Activated CD8-positive, alpha-beta T cell treated with anti-CD3 and anti-CD28 coated beads for 36 hours (primary cell): ENCODE data around the gene TSR3. TPM values are rescaled to one million over a fixed set of nuclear protein-coding genes. Genes with fewer than 3 reads are reported as not detected.

Source experiments
- ATAC-seq: fragments of 200-7000 bp; cut with Tn5 transposase; one replicate; pipeline ENCODE4 v1.10.0; 2021; ENCODE audit warnings: mild to moderate bottlenecking, moderate library complexity
- CTCF ChIA-PET: fragments of 350-600 bp; sonication (Branson Sonifier 250); formaldehyde crosslinking; loops from one replicate; lab custom pipeline; 2021; ENCODE audit warnings: antibody characterized with exemption; lab: Charles Lee
- POLR2A ChIA-PET: fragments of 350-600 bp; sonication (Branson Sonifier 250); formaldehyde crosslinking; loops from one replicate; lab custom pipeline; 2021; ENCODE audit warnings: antibody characterized with exemption; lab: Charles Lee
- DNase-seq: peaks from one replicate; pipeline ENCODE4 v3.0.0-alpha.2; 2020
- H3K27ac Mint-ChIP-seq: one replicate; pipeline ENCODE4 v1.8.0; 2021; ENCODE audit warnings: mild to moderate bottlenecking, mixed read lengths
- H3K27me3 Mint-ChIP-seq: one replicate; pipeline ENCODE4 v1.8.0; 2021; ENCODE audit warnings: mixed read lengths
- H3K36me3 Mint-ChIP-seq: one replicate; pipeline ENCODE4 v1.8.0; 2021; ENCODE audit warnings: low read depth, mixed read lengths
- H3K4me1 Mint-ChIP-seq: one replicate; pipeline ENCODE4 v1.8.0; 2021; ENCODE audit warnings: low read depth, mixed read lengths
- H3K4me3 Mint-ChIP-seq: one replicate; pipeline ENCODE4 v1.8.0; 2021; ENCODE audit warnings: mild to moderate bottlenecking, moderate library complexity, mixed read lengths
- H3K9me3 Mint-ChIP-seq: one replicate; pipeline ENCODE4 v1.8.0; 2021; ENCODE audit warnings: mixed read lengths
- intact Hi-C: fragments of 100-400 bp; cut with micrococcal nuclease; formaldehyde crosslinking; loops from one replicate; pipeline ENCODE4 v1.10.0; 2022
- total RNA-seq, 2 experiments: library from RNA; stranded (reverse); gene quantifications; one replicate each; pipeline ENCODE4 v1.2.3, GENCODE V29; 2021
- TF ChIP-seq, protein P1 (sequence below): fragments of 200-600 bp; IDR thresholded peaks from one replicate; pipeline ENCODE4 v1.8.0; 2022; ENCODE audit warnings: antibody characterized with exemption, mild to moderate bottlenecking

Gene TSR3
- total RNA-seq, 2 experiments from 2014 or later = 54.7 to 57.4 TPM

GRCh38 chr16:1322407-1322806, 29.3 kb downstream of the TSR3 start:
- H3K36me3 Mint-ChIP-seq = peaks cover 39% of the 10 kb centered on the region
- POLR2A ChIA-PET = no interaction called here
- TF ChIP-seq, protein P1, sequence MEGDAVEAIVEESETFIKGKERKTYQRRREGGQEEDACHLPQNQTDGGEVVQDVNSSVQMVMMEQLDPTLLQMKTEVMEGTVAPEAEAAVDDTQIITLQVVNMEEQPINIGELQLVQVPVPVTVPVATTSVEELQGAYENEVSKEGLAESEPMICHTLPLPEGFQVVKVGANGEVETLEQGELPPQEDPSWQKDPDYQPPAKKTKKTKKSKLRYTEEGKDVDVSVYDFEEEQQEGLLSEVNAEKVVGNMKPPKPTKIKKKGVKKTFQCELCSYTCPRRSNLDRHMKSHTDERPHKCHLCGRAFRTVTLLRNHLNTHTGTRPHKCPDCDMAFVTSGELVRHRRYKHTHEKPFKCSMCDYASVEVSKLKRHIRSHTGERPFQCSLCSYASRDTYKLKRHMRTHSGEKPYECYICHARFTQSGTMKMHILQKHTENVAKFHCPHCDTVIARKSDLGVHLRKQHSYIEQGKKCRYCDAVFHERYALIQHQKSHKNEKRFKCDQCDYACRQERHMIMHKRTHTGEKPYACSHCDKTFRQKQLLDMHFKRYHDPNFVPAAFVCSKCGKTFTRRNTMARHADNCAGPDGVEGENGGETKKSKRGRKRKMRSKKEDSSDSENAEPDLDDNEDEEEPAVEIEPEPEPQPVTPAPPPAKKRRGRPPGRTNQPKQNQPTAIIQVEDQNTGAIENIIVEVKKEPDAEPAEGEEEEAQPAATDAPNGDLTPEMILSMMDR = no peak
- no peak overlapping the region for H3K27ac Mint-ChIP-seq
- CTCF ChIA-PET = no interaction called here
- H3K4me3 Mint-ChIP-seq = no peak overlapping the region
- no peak for DNase-seq
- no peak for ATAC-seq
- H3K27me3 Mint-ChIP-seq = no peaks in the 10 kb centered on the region
- no peaks in the 10 kb centered on the region for H3K9me3 Mint-ChIP-seq
- no peaks in the 10 kb centered on the region for H3K4me1 Mint-ChIP-seq
- intact Hi-C loops = no loop called here

DNA sequence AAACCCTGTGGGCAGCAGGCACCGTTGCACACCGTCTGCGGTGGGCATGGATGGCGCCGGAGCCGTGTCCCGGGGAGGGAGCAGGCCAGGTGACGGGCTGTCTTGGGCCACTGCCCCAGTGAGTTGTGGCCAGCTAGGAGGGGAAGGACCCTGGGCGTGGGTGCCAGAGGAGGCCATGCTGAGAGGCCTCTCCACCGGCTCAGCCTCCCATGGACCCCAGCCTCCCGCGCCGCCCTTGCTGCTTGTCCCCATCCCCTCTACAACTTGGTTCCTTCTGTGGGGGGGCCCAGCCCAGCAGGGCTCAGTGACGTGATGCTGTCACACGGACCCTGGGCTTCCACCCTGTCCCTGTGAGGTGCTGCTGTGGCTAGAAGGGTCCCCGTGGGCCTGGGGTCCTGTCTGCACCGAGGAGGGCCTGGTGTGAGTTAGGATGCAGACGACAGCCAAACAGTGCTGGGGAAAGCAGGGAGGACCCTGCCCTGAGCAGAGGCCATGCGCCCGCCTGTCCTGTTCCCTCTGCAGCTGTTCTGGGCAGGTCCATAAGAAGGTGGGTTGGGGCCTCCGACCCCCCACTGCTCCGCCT, 30.9 kb downstream of the TSR3 start:
- Mint-ChIP-seq H3K36me3 (peaks cover 51% of the 10 kb centered on the region), H3K27ac (no peak overlapping the region), H3K9me3 (no peaks in the 10 kb centered on the region), H3K27me3 (no peaks in the 10 kb centered on the region), H3K4me3 (no peak overlapping the region), H3K4me1 (no peaks in the 10 kb centered on the region)
- TF ChIP-seq, protein P1 = no peak
- ChIA-PET POLR2A (interaction anchor here (0.6 kb wide), 2 partner anchors 10 to 43 kb away, joined by 3 read pairs; no protein-coding TSS in a partner anchor), CTCF (no interaction called here)
- ATAC-seq (no peak), DNase-seq (no peak)
- intact Hi-C loops = no loop called here

- TF ChIP-seq, protein P1 = no peak
Measured at GRCh38 chr16:1320097-1320496, 31.6 kb downstream of the TSR3 start.

DNA sequence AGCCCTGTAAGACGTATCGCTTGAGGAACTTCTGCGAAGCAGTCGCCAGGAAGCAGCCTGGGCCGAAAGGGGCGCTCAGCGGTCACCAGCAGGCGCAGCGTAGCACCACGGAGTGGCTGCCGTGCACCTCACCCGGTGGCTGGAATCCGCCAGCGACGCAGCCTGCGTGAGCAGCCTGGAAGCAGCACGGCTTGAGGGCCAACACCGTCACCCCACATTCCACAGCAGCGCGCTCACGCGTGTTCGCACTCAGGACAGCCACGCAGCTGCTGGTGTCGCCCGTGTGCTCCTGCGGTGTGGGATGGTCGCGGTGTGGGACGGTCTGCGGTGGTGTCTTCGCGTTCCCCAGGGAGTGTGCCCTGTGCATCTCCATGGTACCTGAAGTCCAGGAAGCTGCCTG, 32.6 kb downstream of the TSR3 start:
- intact Hi-C loops = no loop called here
- DNase-seq (no peak), ATAC-seq (no peak)
- ChIA-PET POLR2A (interaction anchor here (0.7 to 1.5 kb wide), 5 partner anchors 13 to 207 kb away, joined by 3 to 5 read pairs (median 4); no protein-coding TSS in a partner anchor), CTCF (no interaction called here)
- no peaks in the 10 kb centered on the region for H3K9me3 Mint-ChIP-seq
- no peak overlapping the region for H3K27ac Mint-ChIP-seq
- H3K36me3 Mint-ChIP-seq = peaks cover 56% of the 10 kb centered on the region
- H3K4me1 Mint-ChIP-seq = peaks cover 2% of the 10 kb centered on the region
- H3K27me3 Mint-ChIP-seq = no peaks in the 10 kb centered on the region
- TF ChIP-seq, protein P1 = no peak
- no peak overlapping the region for H3K4me3 Mint-ChIP-seq

More at GRCh38 chr16:1320097-1320496, 31.6 kb downstream of the TSR3 start:
- Mint-ChIP-seq H3K4me1 (no peaks in the 10 kb centered on the region), H3K27ac (no peak overlapping the region), H3K36me3 (peaks cover 56% of the 10 kb centered on the region), H3K9me3 (no peaks in the 10 kb centered on the region), H3K27me3 (no peaks in the 10 kb centered on the region), H3K4me3 (no peak overlapping the region)
- intact Hi-C loops = no loop called here
- ChIA-PET CTCF (no interaction called here), POLR2A (interaction anchor here (0.6 to 1.5 kb wide), 3 partner anchors 9 to 47 kb away, joined by 3 to 5 read pairs (median 3); no protein-coding TSS in a partner anchor)
- ATAC-seq (no peak), DNase-seq (no peak)

GRCh38 chr16:1318268-1318545, 33.5 kb downstream of the TSR3 start:
- CTCF ChIA-PET = no interaction called here

More at GRCh38 chr16:1318268-1318545, 33.5 kb downstream of the TSR3 start:
- no peaks in the 10 kb centered on the region for H3K9me3 Mint-ChIP-seq
- no peaks in the 10 kb centered on the region for H3K27me3 Mint-ChIP-seq
- POLR2A ChIA-PET = interaction anchor here (1.0 to 1.6 kb wide), 2 partner anchors 13 to 18 kb away, joined by 4 read pairs; no protein-coding TSS in a partner anchor
- intact Hi-C loops = no loop called here
- DNase-seq = no peak
- H3K4me3 Mint-ChIP-seq = no peak overlapping the region
- TF ChIP-seq, protein P1 = no peak
- peaks cover 2% of the 10 kb centered on the region for H3K4me1 Mint-ChIP-seq
- ATAC-seq = no peak
- peaks cover 49% of the 10 kb centered on the region for H3K36me3 Mint-ChIP-seq
- no peak overlapping the region for H3K27ac Mint-ChIP-seq
